Esophagus muscularis mucosa (tissue), 4 donors: ENCODE measurements around the gene SPAG16. TPM values are rescaled to one million over a fixed set of nuclear protein-coding genes. Genes with fewer than 3 reads are reported as not detected.

Experiments used
- DNase-seq: peaks from one replicate; pipeline ENCODE4 v3.0.0-alpha.2; 2017; ENCODE audit errors: extremely low spot score
- H3K27ac ChIP-seq, 4 donors: fragments of 200-600 bp; sonication (generic); replicated peaks in 1 of 4; 1 replicate in 3 of 4; 2 replicates in 1 of 4; pipeline ENCODE4 v1.5.1; 2016 to 2019; ENCODE audit warnings: mild to moderate bottlenecking in 1 of 4
- H3K27me3 ChIP-seq, 4 donors: fragments of 200-600 bp; sonication (generic); one replicate each; pipeline versions ENCODE4 v1.5.1 to v1.6.0; 2016 to 2019
- H3K36me3 ChIP-seq, 4 donors: fragments of 200-600 bp; sonication (generic); one replicate each; pipeline ENCODE4 v1.5.1; 2016 to 2019
- H3K4me1 ChIP-seq, 4 donors: fragments of 200-600 bp; sonication (generic); one replicate each; pipeline ENCODE4 v1.5.1; 2016 to 2019
- H3K4me3 ChIP-seq, 4 donors: fragments of 200-600 bp; sonication (generic); 1 replicate in 2 of 4; 2 replicates in 2 of 4; pipeline ENCODE4 v1.5.1; 2016 to 2019; ENCODE audit warnings: mild to moderate bottlenecking in 4 of 4, moderate library complexity in 1 of 4
- H3K9me3 ChIP-seq, 4 donors: fragments of 200-600 bp; sonication (generic); 1 replicate in 3 of 4; 2 replicates in 1 of 4; pipeline ENCODE4 v1.5.1; 2016 to 2019
- EP300 ChIP-seq: sonication (generic); formaldehyde crosslinking; IDR thresholded peaks from one replicate; pipeline ENCODE4 v1.6.1; 2017; ENCODE audit warnings: antibody characterized with exemption
- POLR2A ChIP-seq: fragments of 450-650 bp; IDR thresholded peaks from one replicate; pipeline ENCODE4 v1.6.1; 2017; ENCODE audit warnings: antibody characterized with exemption, moderate library complexity, mild to moderate bottlenecking, low read depth
- POLR2AphosphoS5 ChIP-seq, 2 donors: sonication (generic); formaldehyde crosslinking; IDR thresholded peaks; one replicate each; pipeline ENCODE4 v1.6.1; 2017; ENCODE audit warnings: antibody characterized with exemption in 2 of 2
- WGBS: methylation state at CpG from one replicate; pipeline ENCODE4 v1.1.5; 2018; 5-methylcytosine and 5-hydroxymethylcytosine counted together
- intact Hi-C: fragments of 100-400 bp; cut with DNase I; formaldehyde crosslinking; loops from one replicate; pipeline ENCODE4 v1.15.1; 2023
- small RNA-seq, 3 donors: library from RNA; depleted of rRNA; stranded (forward); fragments of <200 nt; gene quantifications; one replicate each; pipeline ENCODE3, GENCODE V24; 2016
- total RNA-seq, 4 donors: library from RNA; depleted of rRNA; stranded (reverse); fragments of >200 nt; gene quantifications; one replicate each; pipeline versions ENCODE4 v1.1.0 to v1.2.1, GENCODE V29; 2016
- TF ChIP-seq, protein P1 (sequence below), 3 experiments: fragments of 200-600 bp in 2 of 3; fragments of 450-650 bp in 1 of 3; sonication (generic) in 2 of 3; IDR thresholded peaks; one replicate each; pipeline ENCODE4 v1.5.1; 2017 to 2019; ENCODE audit warnings: antibody characterized with exemption in 3 of 3, mild to moderate bottlenecking in 2 of 3, moderate library complexity in 1 of 3

Gene SPAG16
- total RNA-seq, 4 donors from 2014 or later: 26.8 to 36.1 (median 31.0) TPM

DNA sequence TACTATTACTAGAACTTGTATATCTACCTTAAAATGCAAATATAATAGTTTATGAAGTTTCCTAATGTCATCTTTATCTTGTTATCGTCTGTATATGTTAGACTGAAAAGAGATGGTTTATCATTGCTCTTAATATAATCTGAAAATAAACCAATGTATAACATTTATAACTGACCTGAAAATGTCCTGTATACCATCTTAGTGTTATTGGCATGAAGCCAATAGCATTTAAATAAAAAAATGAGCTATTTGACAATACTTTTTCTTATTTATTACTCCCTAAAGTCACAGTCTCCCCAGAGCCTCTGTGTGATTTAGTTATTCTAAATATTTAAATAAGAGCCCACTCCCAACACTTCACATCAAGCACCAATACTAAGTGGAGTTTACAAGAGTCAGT lies 1128.4 kb downstream of the SPAG16 start:
- Histone ChIP-seq H3K4me3 (no peak overlapping the region), H3K9me3 (no peaks in the 10 kb centered on the region), H3K36me3 (no peaks in the 10 kb centered on the region), H3K27me3 (no peaks in the 10 kb centered on the region), H3K27ac (no peak overlapping the region), H3K4me1 (no peaks in the 10 kb centered on the region)
- intact Hi-C loops: no loop called here
- DNase-seq: no peak
- 79% methylated on average over 1 of the region's 1 CpG for WGBS
- TF ChIP-seq, protein P1, sequence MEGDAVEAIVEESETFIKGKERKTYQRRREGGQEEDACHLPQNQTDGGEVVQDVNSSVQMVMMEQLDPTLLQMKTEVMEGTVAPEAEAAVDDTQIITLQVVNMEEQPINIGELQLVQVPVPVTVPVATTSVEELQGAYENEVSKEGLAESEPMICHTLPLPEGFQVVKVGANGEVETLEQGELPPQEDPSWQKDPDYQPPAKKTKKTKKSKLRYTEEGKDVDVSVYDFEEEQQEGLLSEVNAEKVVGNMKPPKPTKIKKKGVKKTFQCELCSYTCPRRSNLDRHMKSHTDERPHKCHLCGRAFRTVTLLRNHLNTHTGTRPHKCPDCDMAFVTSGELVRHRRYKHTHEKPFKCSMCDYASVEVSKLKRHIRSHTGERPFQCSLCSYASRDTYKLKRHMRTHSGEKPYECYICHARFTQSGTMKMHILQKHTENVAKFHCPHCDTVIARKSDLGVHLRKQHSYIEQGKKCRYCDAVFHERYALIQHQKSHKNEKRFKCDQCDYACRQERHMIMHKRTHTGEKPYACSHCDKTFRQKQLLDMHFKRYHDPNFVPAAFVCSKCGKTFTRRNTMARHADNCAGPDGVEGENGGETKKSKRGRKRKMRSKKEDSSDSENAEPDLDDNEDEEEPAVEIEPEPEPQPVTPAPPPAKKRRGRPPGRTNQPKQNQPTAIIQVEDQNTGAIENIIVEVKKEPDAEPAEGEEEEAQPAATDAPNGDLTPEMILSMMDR (IDR thresholded peaks at IDR 0.05): no peak
- no peak for TF ChIP-seq EP300
- TF ChIP-seq POLR2A: no peak
- TF ChIP-seq POLR2AphosphoS5 (IDR thresholded peaks at IDR 0.05): no peak

DNA sequence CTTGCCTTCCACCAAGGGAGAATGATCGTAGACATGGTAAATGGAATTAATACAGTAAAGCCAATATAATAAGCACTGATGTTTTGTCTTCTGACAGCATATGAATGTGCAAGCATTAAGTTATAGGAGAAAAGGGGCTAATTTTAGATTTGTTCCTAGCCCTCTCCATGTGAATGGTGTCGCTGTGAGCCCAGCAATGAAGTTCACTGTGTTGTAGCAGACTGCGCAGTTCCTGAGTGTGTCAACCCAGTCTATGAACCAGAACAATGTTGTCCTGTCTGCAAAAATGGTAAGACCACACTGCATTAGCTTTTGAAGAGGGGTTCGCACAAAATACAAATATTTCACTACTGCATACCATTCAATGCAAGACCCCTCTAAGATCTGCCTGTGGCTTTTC lies 1152.2 kb downstream of the SPAG16 start:
- Histone ChIP-seq H3K4me1 (no peaks in the 10 kb centered on the region), H3K27ac (no peak overlapping the region), H3K36me3 (no peaks in the 10 kb centered on the region), H3K9me3 (no peaks in the 10 kb centered on the region), H3K27me3 (no peaks in the 10 kb centered on the region), H3K4me3 (no peak overlapping the region)
- WGBS: 91% methylated on average over 4 of the region's 4 CpGs
- intact Hi-C loops: no loop called here
- TF ChIP-seq, protein P1 (IDR thresholded peaks at IDR 0.05): no peak
- TF ChIP-seq POLR2A (no peak), POLR2AphosphoS5 (IDR thresholded peaks at IDR 0.05) (no peak), EP300 (no peak)
- no peak for DNase-seq

DNA sequence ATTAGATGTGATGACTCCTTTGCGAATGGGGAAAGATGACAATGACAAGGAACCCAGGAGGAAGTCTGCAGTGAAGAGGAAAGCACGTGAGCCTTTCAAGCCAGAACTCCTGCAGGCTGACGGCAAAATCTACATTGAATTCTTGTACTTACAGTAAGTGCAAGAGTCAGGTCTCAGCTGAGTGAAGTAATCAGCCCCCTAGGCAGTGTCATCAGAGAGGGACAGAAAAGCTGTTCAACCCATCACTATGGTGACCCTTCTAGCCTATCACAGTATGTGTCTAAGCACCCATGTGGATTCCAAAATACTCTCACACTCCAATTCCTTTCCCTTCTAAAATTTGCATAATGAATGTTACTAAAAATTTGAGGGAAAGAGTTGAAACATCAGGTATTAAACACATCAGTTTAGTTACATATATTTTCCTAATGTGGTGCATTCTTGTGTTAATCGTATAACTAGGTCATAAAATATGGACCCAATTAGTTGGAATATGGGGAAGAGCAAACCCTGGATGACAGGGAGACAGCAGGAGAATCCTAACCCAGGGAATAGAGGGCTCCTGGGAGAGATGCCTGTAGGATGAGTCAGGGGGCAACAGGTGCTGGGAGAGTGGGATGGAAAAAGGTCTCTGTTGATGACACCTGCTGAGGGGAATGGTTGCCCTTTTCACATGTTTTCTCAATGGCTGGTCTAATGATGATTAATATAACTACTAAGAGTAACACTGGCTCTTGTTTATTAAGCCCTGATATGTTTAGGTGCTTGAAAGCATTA lies 1166.0 kb downstream of the SPAG16 start:
- no peaks in the 10 kb centered on the region for H3K4me1 ChIP-seq
- no peak overlapping the region for H3K4me3 ChIP-seq
- intact Hi-C loops: no loop called here
- no peak for TF ChIP-seq EP300
- no peak for DNase-seq
- no peaks in the 10 kb centered on the region for H3K27me3 ChIP-seq
- H3K36me3 ChIP-seq: no peaks in the 10 kb centered on the region
- WGBS: 80% methylated on average over 4 of the region's 4 CpGs
- H3K27ac ChIP-seq: no peak overlapping the region
- no peaks in the 10 kb centered on the region for H3K9me3 ChIP-seq

DNA sequence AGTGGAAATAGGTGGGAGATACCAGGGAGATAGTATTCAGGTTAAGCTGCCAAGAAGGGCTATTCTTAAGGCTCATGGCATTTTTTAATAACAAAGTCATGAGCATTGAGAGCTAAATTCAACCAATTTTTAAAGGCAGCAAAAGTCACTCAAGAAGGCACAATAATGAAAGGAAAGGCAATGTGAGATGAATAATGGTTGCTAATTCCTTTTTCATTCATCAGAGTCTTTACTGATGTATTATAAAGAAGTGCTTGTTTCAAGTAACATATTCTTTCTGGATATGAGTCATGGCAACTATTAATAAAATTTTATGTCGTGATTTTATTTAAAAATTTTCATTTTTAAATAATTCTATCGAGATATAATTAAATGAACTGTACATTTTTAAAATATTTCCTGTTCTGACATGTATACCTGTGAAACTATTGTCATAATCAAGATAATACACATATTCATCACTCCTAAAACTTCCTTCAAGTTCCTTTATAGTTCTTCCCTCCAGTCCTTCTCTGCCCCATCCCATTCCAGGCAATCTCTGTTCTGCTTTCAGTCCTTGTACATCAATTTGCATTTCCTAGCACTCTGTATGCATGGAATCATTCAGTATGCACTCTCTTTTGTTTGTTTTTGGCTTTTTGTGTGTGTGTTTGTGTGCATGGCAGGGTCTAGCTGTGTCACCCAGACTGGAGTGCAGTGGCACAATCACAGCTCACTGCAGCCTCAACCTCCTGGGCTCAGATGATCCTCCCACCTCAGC lies 1167.4 kb downstream of the SPAG16 start:
- Histone ChIP-seq H3K4me1 (no peaks in the 10 kb centered on the region), H3K36me3 (no peaks in the 10 kb centered on the region), H3K9me3 (no peaks in the 10 kb centered on the region), H3K4me3 (no peak overlapping the region), H3K27ac (no peak overlapping the region), H3K27me3 (no peaks in the 10 kb centered on the region)
- TF ChIP-seq POLR2AphosphoS5 (IDR thresholded peaks at IDR 0.05): no peak
- no peak for TF ChIP-seq EP300
- no peak for TF ChIP-seq POLR2A
- TF ChIP-seq, protein P1 (IDR thresholded peaks at IDR 0.05): no peak
- no peak for DNase-seq
- WGBS: 65% methylated on average over 2 of the region's 2 CpGs
- intact Hi-C loops: no loop called here

Small RNAs within 50 kb of the gene (small RNA-seq; reads per million reads assigned to genes)
- 0 reads per million in 3 donors for gene MIR4438

Other genes with a start within 250 kb of the SPAG16 start
- 10 to 100 TPM in 1 of 4 donors, 1 to 10 TPM in 3; 6.5 to 11.2 (median 8.8) TPM for gene IKZF2, start 132.9 kb upstream of the SPAG16 start, total RNA-seq